Pancreas (tissue), 10 donors: Measurements from ENCODE around the gene RASA3. TPM values are rescaled to one million over a fixed set of nuclear protein-coding genes. Genes with fewer than 3 reads are reported as not detected.
A peak's percentile ranks its signal among the peaks of the same experiment; 100 is the strongest.

Source experiments
- ATAC-seq, 4 donors: fragments of 200-7000 bp; cut with Tn5 transposase; one replicate each; pipeline versions ENCODE4 v1.8.0 to v1.9.1; 2020; ENCODE audit warnings: mild to moderate bottlenecking in 4 of 4, moderate library complexity in 4 of 4
- DNase-seq, 6 donors: peaks; one replicate each; pipeline ENCODE4 v3.0.0-alpha.2; 2020
- FAIRE-seq: peaks from 2 replicates; lab custom pipeline; 2012; peaks lifted over from hg19 to GRCh38; lab: Jason Lieb, UNC
- H3K27ac ChIP-seq, 4 donors: fragments of 200-600 bp; sonication (generic); 1 replicate in 3 of 4; 2 replicates in 1 of 4; pipeline versions ENCODE4 v1.5.0 to v1.8.0; 2020
- H3K27me3 ChIP-seq, 4 donors: fragments of 200-600 bp; one replicate each; pipeline ENCODE4 v1.8.0; 2021
- H3K36me3 ChIP-seq, 3 donors: fragments of 200-600 bp; sonication (generic) in 1 of 3; one replicate each; pipeline versions ENCODE4 v1.5.0 to v1.8.0; 2020 to 2021
- H3K4me1 ChIP-seq, 3 donors: fragments of 200-600 bp; one replicate each; pipeline ENCODE4 v1.8.0; 2021
- H3K4me3 ChIP-seq, 4 donors: fragments of 200-600 bp; sonication (generic) in 2 of 4; one replicate each; pipeline versions ENCODE4 v1.5.0 to v1.8.0; 2020 to 2021
- H3K9me3 ChIP-seq, 4 donors: fragments of 200-600 bp; one replicate each; pipeline ENCODE4 v1.8.0; 2021
- WGBS, 2 donors: extraction: QIAGEN DNeasy Blood & Tissue Kit; methylation state at CpG; one replicate each; pipeline ENCODE4 v1.1.7; 2013; 5-methylcytosine and 5-hydroxymethylcytosine counted together
- intact Hi-C, 3 donors: fragments of 100-400 bp; cut with DNase I; formaldehyde crosslinking; loops; one replicate each; pipeline versions ENCODE4 v1.11.1 to v1.14.2; 2022
- polyA plus RNA-seq, 2 donors: library from polyadenylated mRNA; stranded (reverse); fragments of 200-250 nt; gene quantifications; one replicate each; pipeline ENCODE4 v1.2.3, GENCODE V29; 2013
- total RNA-seq, 6 donors: library from RNA; stranded (reverse); fragmentation: NEBNext Ultra II Directional in 4 of 6; extraction: Animal tissue kit (Norgen Biotek cat#: 25700) in 4 of 6; gene quantifications; one replicate each; pipeline versions ENCODE4 v1.2.1 to v1.2.4, GENCODE V29; 2021 to 2023
- TF ChIP-seq, protein P1 (sequence below), 4 donors: fragments of 200-600 bp; sonication (generic) in 3 of 4; IDR thresholded peaks; one replicate each; pipeline versions ENCODE4 v1.5.0 to v1.8.0; 2021; ENCODE audit warnings: antibody characterized with exemption in 4 of 4
- donor health status: healthy with polysubstance abuse.
- donor health status: DM: no; HTN: no; CAD: no; lungs with moderate emphysema.
- donor health status: DM: no; HTN: no; CAD: no.
- donor health status: control.
- donor health status: control.
- donor health status: Bipolar disorder and iron deficiency.
- donor health status: DM: yes; HTN: yes; CAD: no.
- donor health status: DM: no; HTN: no; CAD: no.
- donor health status: DM: no; HTN: no; CAD: no.
- donor health status: DM: yes; HTN: yes; CAD: no.

Gene RASA3
- total and polyA plus RNA-seq, 8 donors, result 5.7 to 11.2 (median 9.1) TPM

DNA sequence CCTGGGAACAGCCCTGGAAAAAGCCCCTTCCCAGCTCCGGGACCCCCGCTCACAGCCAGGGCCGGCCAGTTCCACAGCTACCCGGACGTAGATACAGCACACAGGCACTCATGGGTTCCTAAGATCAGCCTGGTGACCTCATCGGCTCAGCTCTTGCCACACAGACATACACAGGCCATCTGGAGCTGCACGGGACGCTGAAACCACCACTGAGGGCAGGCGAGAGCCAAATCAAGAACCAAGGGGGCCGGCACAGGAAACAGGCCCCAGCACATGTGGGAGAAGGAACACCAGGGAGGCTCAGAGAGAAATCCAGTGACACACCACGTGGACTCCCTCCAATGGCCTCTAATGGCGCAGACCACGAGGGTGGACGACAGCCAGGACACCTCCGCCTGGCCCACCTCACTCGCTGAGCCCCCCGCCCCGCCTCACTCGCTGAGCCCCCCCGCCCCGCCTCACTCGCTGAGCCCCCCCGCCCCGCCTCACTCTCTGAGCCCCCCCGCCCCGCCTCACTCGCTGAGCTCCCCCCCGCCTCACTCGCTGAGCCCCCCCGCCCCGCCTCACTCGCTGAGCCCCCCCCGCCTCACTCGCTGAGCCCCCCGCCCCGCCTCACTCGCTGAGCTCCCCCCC is 88.9 kb downstream of the RASA3 start:
- FAIRE-seq (no peak), ATAC-seq (peak in 2 of 4 donors; percentile 57 to 70), DNase-seq (peak in 1 of 6 donors; percentile 26)
- Histone ChIP-seq H3K27ac (no peak overlapping the region), H3K4me1 (no peaks in the 10 kb centered on the region), H3K27me3 (no peaks in the 10 kb centered on the region), H3K4me3 (no peak overlapping the region), H3K36me3 (no peaks in the 10 kb centered on the region), H3K9me3 (no peaks in the 10 kb centered on the region)
- intact Hi-C loops, result no loop called here
- TF ChIP-seq, protein P1, sequence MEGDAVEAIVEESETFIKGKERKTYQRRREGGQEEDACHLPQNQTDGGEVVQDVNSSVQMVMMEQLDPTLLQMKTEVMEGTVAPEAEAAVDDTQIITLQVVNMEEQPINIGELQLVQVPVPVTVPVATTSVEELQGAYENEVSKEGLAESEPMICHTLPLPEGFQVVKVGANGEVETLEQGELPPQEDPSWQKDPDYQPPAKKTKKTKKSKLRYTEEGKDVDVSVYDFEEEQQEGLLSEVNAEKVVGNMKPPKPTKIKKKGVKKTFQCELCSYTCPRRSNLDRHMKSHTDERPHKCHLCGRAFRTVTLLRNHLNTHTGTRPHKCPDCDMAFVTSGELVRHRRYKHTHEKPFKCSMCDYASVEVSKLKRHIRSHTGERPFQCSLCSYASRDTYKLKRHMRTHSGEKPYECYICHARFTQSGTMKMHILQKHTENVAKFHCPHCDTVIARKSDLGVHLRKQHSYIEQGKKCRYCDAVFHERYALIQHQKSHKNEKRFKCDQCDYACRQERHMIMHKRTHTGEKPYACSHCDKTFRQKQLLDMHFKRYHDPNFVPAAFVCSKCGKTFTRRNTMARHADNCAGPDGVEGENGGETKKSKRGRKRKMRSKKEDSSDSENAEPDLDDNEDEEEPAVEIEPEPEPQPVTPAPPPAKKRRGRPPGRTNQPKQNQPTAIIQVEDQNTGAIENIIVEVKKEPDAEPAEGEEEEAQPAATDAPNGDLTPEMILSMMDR (IDR thresholded peaks at IDR 0.05), result no peak
- 85 to 89% methylated on average over 18 to 28 of the region's 37 CpGs for WGBS, 2 donors

DNA sequence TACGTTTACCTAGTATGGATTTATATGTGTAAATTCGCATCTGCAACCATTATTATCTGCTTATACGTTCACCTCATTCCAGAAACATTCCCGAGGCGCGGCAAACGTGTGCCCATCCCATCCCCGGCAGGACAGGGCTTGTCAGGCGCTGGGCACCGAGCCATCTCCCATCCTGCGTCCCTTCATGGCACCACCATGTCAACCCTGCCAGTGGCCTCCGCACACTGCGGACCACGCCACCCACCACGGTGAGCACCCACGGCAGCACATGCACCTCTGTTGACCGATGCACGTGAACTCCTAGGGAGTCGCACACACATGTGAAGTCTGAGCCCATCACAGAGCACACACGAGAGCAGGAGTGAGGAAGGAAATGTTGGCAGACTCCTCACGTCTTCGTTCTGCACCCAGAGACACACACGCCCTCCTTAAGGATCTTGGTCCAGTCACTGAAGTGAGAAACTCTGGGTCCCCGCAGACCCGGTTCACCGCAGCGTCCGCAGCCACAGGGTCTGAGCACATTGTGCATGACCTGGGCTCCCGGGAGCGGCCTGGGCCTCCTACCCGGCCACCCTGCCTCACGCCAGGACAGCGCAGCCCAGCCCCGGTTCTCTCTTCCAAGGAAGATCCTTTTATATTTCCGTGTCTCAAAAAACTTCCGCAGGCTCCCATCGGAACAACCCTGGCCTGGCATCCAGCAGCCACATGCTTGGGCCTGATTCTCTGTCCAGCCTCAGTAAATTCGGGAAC is 90.2 kb downstream of the RASA3 start:
- intact Hi-C loops, result no loop called here
- no peaks in the 10 kb centered on the region for H3K9me3 ChIP-seq
- no peak for FAIRE-seq
- H3K36me3 ChIP-seq, result no peaks in the 10 kb centered on the region
- no peak overlapping the region for H3K27ac ChIP-seq
- no peak for ATAC-seq
- H3K4me3 ChIP-seq, result no peak overlapping the region
- TF ChIP-seq, protein P1 (IDR thresholded peaks at IDR 0.05), result no peak
- peak in 1 of 6 donors; percentile 31 for DNase-seq
- H3K4me1 ChIP-seq, result no peaks in the 10 kb centered on the region
- 88 to 89% methylated on average over 38 of the region's 38 CpGs for WGBS, 2 donors
- no peaks in the 10 kb centered on the region for H3K27me3 ChIP-seq

DNA sequence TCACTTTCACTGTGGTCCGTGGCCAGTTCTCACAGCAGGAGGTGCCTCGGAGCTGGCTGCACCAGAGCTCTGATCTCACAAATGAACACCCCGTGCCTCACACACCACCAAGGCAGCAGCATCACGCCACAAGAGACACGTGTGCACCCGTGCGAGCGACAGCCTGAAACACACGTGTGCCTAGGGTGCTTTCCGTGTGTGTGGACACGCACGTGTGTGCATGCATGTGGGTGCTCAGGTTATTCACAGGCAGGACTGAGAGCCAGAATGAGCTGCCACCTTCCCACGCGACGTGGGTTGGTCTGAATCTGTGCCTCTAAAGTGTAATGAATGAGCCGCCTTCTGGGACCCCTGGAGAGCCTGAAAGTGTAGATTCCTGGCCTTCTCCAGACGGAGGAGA is 90.9 kb downstream of the RASA3 start:
- no peaks in the 10 kb centered on the region for H3K27me3 ChIP-seq
- ATAC-seq, result no peak
- WGBS, 2 donors, result 94% methylated on average over 17 of the region's 17 CpGs
- no peak for DNase-seq
- H3K36me3 ChIP-seq, result no peaks in the 10 kb centered on the region
- intact Hi-C loops, result no loop called here
- H3K9me3 ChIP-seq, result no peaks in the 10 kb centered on the region
- no peaks in the 10 kb centered on the region for H3K4me1 ChIP-seq
- H3K27ac ChIP-seq, result no peak overlapping the region
- no peak for FAIRE-seq
- TF ChIP-seq, protein P1 (IDR thresholded peaks at IDR 0.05), result no peak
- no peak overlapping the region for H3K4me3 ChIP-seq

DNA sequence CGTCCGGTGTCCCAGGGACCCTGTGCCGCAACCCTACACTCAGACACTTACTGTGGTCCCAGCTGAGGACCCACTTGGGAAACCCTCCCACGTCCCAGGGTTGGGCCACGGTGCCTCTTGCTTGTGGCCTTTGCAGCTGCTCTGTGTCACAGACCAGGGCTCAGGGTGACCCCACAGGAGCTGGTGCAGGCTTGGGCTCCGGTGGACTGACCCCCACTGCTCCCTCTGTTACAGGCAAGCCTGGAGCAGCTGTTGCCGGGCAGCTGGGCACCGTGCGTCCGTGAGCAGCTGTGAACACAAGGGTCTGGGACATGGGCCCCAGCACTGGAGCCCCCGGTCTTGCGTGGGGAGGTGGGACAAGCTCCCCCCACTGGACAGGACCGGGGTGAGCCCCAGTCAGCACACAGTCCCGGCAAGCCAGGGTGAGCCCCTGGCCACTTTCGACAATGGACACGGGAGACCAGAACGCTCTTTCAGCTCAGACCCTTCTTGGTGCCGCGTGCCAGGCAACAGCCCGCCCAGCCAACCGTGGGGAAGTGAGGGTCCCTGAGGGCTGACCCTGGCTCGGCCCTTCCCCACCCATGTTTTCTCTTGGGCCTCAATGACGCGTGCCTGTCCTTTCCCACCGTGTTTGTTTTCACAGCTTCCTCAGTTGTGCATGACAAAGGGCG is 92.8 kb downstream of the RASA3 start:
- H3K27ac ChIP-seq, result no peak overlapping the region
- H3K4me3 ChIP-seq, result no peak overlapping the region
- FAIRE-seq, result no peak
- ATAC-seq, result no peak
- H3K27me3 ChIP-seq, result no peaks in the 10 kb centered on the region
- DNase-seq, result peak in 1 of 6 donors; percentile 27
- H3K36me3 ChIP-seq, result no peaks in the 10 kb centered on the region
- intact Hi-C loops, result no loop called here
- 84 to 89% methylated on average over 26 of the region's 26 CpGs for WGBS, 2 donors
- H3K4me1 ChIP-seq, result no peaks in the 10 kb centered on the region
- H3K9me3 ChIP-seq, result no peaks in the 10 kb centered on the region
- TF ChIP-seq, protein P1 (IDR thresholded peaks at IDR 0.05), result no peak
